Spleen (tissue), 11 donors: Measurements from ENCODE around the gene ALKBH7. TPM values are rescaled to one million over a fixed set of nuclear protein-coding genes. Genes with fewer than 3 reads are reported as not detected.
A peak's percentile ranks its signal among the peaks of the same experiment; 100 is the strongest.
"Not testable (repeated sequence)": the region's sequence is repeated elsewhere in the genome, so short reads cannot be mapped to it uniquely, and the experiment has no call there.

ENCODE experiments used
- DNase-seq: peaks from one replicate; pipeline ENCODE4 v3.0.0-alpha.2; 2020
- H3K27ac ChIP-seq, 8 donors: fragments of 200-600 bp; sonication (generic) in 7 of 8; 1 replicate in 4 of 8; 2 replicates in 4 of 8; pipeline versions ENCODE4 v1.5.0 to v1.8.0; 2016 to 2021; ENCODE audit warnings: inconsistent platforms in 4 of 8, mild to moderate bottlenecking in 4 of 8, moderate library complexity in 1 of 8
- H3K27me3 ChIP-seq, 7 donors: fragments of 200-600 bp; sonication (generic) in 6 of 7; replicated peaks in 1 of 7; 1 replicate in 4 of 7; 2 replicates in 3 of 7; pipeline versions ENCODE4 v1.5.0 to v1.8.0; 2016 to 2021; ENCODE audit warnings: inconsistent platforms in 3 of 7, mild to moderate bottlenecking in 1 of 7
- H3K36me3 ChIP-seq, 6 donors: fragments of 200-600 bp; sonication (generic) in 5 of 6; 1 replicate in 4 of 6; 2 replicates in 2 of 6; pipeline versions ENCODE4 v1.5.0 to v1.8.0; 2016 to 2021; ENCODE audit warnings: inconsistent platforms in 2 of 6
- H3K4me1 ChIP-seq, 6 donors: fragments of 200-600 bp; sonication (generic) in 5 of 6; 1 replicate in 3 of 6; 2 replicates in 3 of 6; pipeline versions ENCODE4 v1.5.0 to v1.8.0; 2016 to 2021; ENCODE audit warnings: inconsistent platforms in 3 of 6
- H3K4me3 ChIP-seq, 8 donors: fragments of 200-600 bp; sonication (generic) in 7 of 8; 1 replicate in 4 of 8; 2 replicates in 4 of 8; pipeline versions ENCODE4 v1.5.0 to v1.8.0; 2016 to 2021; ENCODE audit warnings: inconsistent platforms in 4 of 8, mild to moderate bottlenecking in 4 of 8, moderate library complexity in 2 of 8
- H3K9me3 ChIP-seq, 8 donors: fragments of 200-600 bp; sonication (generic) in 7 of 8; 1 replicate in 4 of 8; 2 replicates in 4 of 8; pipeline versions ENCODE4 v1.5.0 to v1.8.0; 2016 to 2021; ENCODE audit warnings: inconsistent platforms in 4 of 8
- POLR2A ChIP-seq, 3 donors: fragments of 450-650 bp; IDR thresholded peaks; one replicate each; pipeline ENCODE4 v1.5.1; 2017; ENCODE audit warnings: antibody characterized with exemption in 3 of 3, mild to moderate bottlenecking in 1 of 3
- POLR2AphosphoS5 ChIP-seq, 3 donors: sonication (generic); formaldehyde crosslinking; IDR thresholded peaks; one replicate each; pipeline ENCODE4 v1.5.1; 2017; ENCODE audit warnings: antibody characterized with exemption in 3 of 3
- WGBS, 5 donors: extraction: QIAGEN DNeasy Blood & Tissue Kit in 3 of 5; methylation state at CpG; one replicate each; pipeline versions ENCODE4 v1.1.5 to v1.1.7; 2013 to 2018; 5-methylcytosine and 5-hydroxymethylcytosine counted together
- intact Hi-C: fragments of 100-400 bp; cut with DNase I; formaldehyde crosslinking; loops from one replicate; pipeline ENCODE4 v1.15.0; 2023; ENCODE audit warnings: low total_unique reads
- polyA plus RNA-seq, 3 donors: library from polyadenylated mRNA; stranded (reverse); fragments of 200-250 nt; gene quantifications; one replicate each; pipeline ENCODE4 v1.2.1, GENCODE V29; 2013
- total RNA-seq, 7 donors: library from RNA; depleted of rRNA in 3 of 7; stranded (reverse); fragments of >200 nt in 3 of 7; fragmentation: NEBNext Ultra II Directional in 4 of 7; extraction: Animal tissue kit (Norgen Biotek cat#: 25700) in 4 of 7; gene quantifications; one replicate each; pipeline versions ENCODE4 v1.1.0 to v1.2.1, GENCODE V29; 2016 to 2021
- TF ChIP-seq, protein P1 (sequence below), 11 experiments: fragments of 200-600 bp in 7 of 11; fragments of 450-650 bp in 4 of 11; sonication (generic) in 4 of 11; IDR thresholded peaks in 8 of 11; conservative IDR thresholded peaks in 3 of 11; 1 replicate in 7 of 11; 2 replicates in 4 of 11; pipeline versions ENCODE4 v1.4.0 to v1.8.0; 2016 to 2021; ENCODE audit warnings: antibody characterized with exemption in 11 of 11, inconsistent platforms in 4 of 11, mild to moderate bottlenecking in 1 of 11
- donor health status: healthy with polysubstance abuse.
- donor health status: DM: no; HTN: no; CAD: no; lungs with moderate emphysema.
- donor health status: DM: no; HTN: no; CAD: no.
- donor health status: Bipolar disorder and iron deficiency.
- donor health status: healthy.
- donor health status: DM: no; HTN: no; CAD: no.
- donor health status: DM: yes; HTN: yes; CAD: no.

Gene ALKBH7
- total and polyA plus RNA-seq, 10 donors, result 35.5 to 80.3 (median 44.5) TPM

DNA sequence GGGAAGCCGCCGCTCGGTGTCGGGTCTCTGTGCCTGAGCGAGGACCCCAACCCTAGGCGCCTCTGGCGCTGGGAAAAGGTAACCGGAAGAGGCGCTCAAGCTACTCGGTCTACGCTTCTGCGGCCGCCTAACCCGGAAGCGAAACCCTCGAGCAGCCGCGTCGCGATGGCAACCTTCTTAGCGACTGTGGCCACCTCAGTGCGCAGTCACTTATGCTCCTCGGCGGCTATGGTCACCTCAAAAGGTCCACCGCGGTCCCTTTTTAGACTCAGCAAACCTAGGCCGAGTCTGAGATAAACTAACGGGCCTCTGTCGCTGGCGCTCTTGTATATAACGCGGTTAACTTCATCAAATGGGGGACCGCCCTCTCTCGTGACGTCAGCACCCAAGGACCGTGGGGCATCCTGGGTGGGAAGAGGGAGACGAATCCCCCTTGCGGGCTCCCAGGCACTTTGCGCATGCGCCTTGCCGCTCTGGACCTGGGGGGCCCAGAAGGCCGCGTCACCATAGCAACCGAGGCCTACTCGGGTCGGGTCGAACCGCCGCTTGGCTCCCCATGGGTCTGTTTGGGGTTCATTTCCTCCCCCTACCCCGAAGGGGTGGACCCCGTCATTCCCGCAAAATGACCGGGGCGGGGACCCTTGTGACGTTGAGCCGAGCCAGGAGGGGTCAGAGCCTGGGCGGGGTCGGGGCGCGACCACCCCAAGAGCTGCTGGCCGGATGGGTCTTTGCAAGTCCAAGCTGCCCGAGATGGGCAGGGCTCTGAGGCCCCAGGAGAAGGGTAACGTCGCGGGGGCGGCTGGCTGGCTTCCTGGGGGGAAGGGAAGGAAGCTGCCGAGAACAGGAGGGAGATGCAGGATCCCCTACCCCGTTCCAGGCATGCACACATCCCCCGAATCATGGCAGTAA, 20.7 kb downstream of the ALKBH7 start, which contains the start of gene GTF2F1:
Gene GTF2F1, minus strand, starts transcription at position 91 of the 909 bp plus-strand sequence. CDS start 169 bp downstream, outside the sequence.
- H3K27me3 ChIP-seq, result no peaks in the 10 kb centered on the region
- H3K36me3 ChIP-seq, result peaks cover 0 to 36% (median 21%) of the 10 kb centered on the region in 6 donors
- intact Hi-C loops, result no loop called here
- peak; percentile 98 for DNase-seq
- H3K4me1 ChIP-seq, result peaks cover 12 to 42% (median 25%) of the 10 kb centered on the region in 6 donors
- no peaks in the 10 kb centered on the region for H3K9me3 ChIP-seq
- TF ChIP-seq, protein P1, sequence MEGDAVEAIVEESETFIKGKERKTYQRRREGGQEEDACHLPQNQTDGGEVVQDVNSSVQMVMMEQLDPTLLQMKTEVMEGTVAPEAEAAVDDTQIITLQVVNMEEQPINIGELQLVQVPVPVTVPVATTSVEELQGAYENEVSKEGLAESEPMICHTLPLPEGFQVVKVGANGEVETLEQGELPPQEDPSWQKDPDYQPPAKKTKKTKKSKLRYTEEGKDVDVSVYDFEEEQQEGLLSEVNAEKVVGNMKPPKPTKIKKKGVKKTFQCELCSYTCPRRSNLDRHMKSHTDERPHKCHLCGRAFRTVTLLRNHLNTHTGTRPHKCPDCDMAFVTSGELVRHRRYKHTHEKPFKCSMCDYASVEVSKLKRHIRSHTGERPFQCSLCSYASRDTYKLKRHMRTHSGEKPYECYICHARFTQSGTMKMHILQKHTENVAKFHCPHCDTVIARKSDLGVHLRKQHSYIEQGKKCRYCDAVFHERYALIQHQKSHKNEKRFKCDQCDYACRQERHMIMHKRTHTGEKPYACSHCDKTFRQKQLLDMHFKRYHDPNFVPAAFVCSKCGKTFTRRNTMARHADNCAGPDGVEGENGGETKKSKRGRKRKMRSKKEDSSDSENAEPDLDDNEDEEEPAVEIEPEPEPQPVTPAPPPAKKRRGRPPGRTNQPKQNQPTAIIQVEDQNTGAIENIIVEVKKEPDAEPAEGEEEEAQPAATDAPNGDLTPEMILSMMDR (IDR thresholded peaks at IDR 0.05 in 8 of 11, conservative IDR thresholded peaks at IDR 0.05 in 3 of 11), result peak in 4 of 11 experiments; percentile 8 to 29 (median 20)
- TF ChIP-seq POLR2A (IDR thresholded peaks at IDR 0.05) (peak in 1 of 3 donors; percentile 49), POLR2AphosphoS5 (IDR thresholded peaks at IDR 0.05) (peak; percentile 75 to 84 (median 82))
- 0 to 2% (median 1%) methylated on average over 56 to 69 of the region's 69 CpGs for WGBS, 5 donors
- H3K27ac ChIP-seq, result peak within 1 kb of the TSS; percentile 76 to 96 (median 94)
- H3K4me3 ChIP-seq, result peak within 1 kb of the TSS; percentile 73 to 96 (median 92)

GRCh38 chr19:6393983-6394412, 21.4 kb downstream of the ALKBH7 start:
- intact Hi-C loops, result no loop called here
- WGBS, 5 donors, result 29 to 31% (median 29%) methylated on average over 14 of the region's 14 CpGs

DNA sequence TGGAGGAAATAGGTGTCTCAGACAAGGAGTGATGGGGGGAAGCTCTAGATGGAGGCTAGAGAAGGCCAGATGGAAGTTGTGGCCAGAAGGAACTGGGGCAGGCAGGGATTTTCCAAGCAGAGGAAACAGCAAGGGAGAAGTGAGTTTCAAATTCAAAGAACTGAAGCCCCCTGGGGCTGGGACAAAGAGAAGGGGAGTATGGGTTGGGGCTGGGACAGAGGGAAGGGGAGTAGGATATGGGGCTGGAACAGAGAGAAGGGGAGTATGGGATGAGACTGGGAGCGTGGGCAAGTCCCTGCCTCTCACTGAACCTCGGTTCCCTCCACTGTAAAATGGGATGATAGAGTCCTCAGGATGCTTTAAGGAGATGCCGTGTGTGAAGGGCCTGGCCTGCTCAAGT, 22.2 kb downstream of the ALKBH7 start:
- Histone ChIP-seq H3K27ac (no peak overlapping the region), H3K36me3 (peaks cover 0 to 21% (median 6%) of the 10 kb centered on the region in 6 donors), H3K4me3 (no peak overlapping the region), H3K9me3 (no peaks in the 10 kb centered on the region), H3K27me3 (no peaks in the 10 kb centered on the region), H3K4me1 (peaks cover 12 to 35% (median 25%) of the 10 kb centered on the region in 6 donors)
- no peak for DNase-seq
- intact Hi-C loops, result no loop called here
- WGBS, 5 donors, result 88 to 95% (median 93%) methylated on average over 3 of the region's 3 CpGs
- TF ChIP-seq POLR2A (IDR thresholded peaks at IDR 0.05), result no peak
- no peak for TF ChIP-seq POLR2AphosphoS5 (IDR thresholded peaks at IDR 0.05)
- TF ChIP-seq, protein P1 (IDR thresholded peaks at IDR 0.05 in 8 of 11, conservative IDR thresholded peaks at IDR 0.05 in 3 of 11), result no peak

More at GRCh38 chr19:6393983-6394412, 21.4 kb downstream of the ALKBH7 start:
- TF ChIP-seq POLR2A (IDR thresholded peaks at IDR 0.05), result peak in 1 of 3 donors; percentile 13
- TF ChIP-seq, protein P1 (IDR thresholded peaks at IDR 0.05 in 8 of 11, conservative IDR thresholded peaks at IDR 0.05 in 3 of 11), result no peak
- TF ChIP-seq POLR2AphosphoS5 (IDR thresholded peaks at IDR 0.05), result no peak
- Histone ChIP-seq H3K27me3 (no peaks in the 10 kb centered on the region), H3K4me3 (peak overlapping the region; percentile 73 to 96 (median 92)), H3K9me3 (no peaks in the 10 kb centered on the region), H3K4me1 (peaks cover 12 to 42% (median 25%) of the 10 kb centered on the region in 6 donors), H3K27ac (peak overlapping the region; percentile 76 to 96 (median 94)), H3K36me3 (peaks cover 0 to 29% (median 14%) of the 10 kb centered on the region in 6 donors)
- DNase-seq, result no peak

- H3K4me1 ChIP-seq, result peaks cover 10 to 24% (median 20%) of the 10 kb centered on the region in 6 donors
- no peaks in the 10 kb centered on the region for H3K9me3 ChIP-seq
- TF ChIP-seq, protein P1 (IDR thresholded peaks at IDR 0.05 in 8 of 11, conservative IDR thresholded peaks at IDR 0.05 in 3 of 11), result no peak
- TF ChIP-seq POLR2A (IDR thresholded peaks at IDR 0.05), result no peak
- no peak for TF ChIP-seq POLR2AphosphoS5 (IDR thresholded peaks at IDR 0.05)
- no peak for DNase-seq
- 89 to 97% (median 92%) methylated on average over 11 to 12 of the region's 12 CpGs for WGBS, 5 donors
- no peaks in the 10 kb centered on the region for H3K27me3 ChIP-seq
- intact Hi-C loops, result no loop called here
- peaks cover 0 to 6% (median 0%) of the 10 kb centered on the region in 6 donors for H3K36me3 ChIP-seq
- no peak overlapping the region for H3K27ac ChIP-seq
- no peak overlapping the region for H3K4me3 ChIP-seq
These were observed 23.7 kb downstream of the ALKBH7 start for GRCh38 chr19:6396305-6396704.

- H3K36me3 ChIP-seq, H3K27me3 ChIP-seq, intact Hi-C loops, DNase-seq, H3K4me1 ChIP-seq, H3K9me3 ChIP-seq, H3K4me3 ChIP-seq, H3K27ac ChIP-seq: not testable (repeated sequence)
- 85 to 95% (median 91%) methylated on average over 22 to 23 of the region's 23 CpGs for WGBS, 5 donors
These were observed 27.7 kb downstream of the ALKBH7 start for GRCh38 chr19:6400062-6400944.
